HEK293 (cell line): ENCODE results near the gene PLA2G1B.

Experiments
- CTCF ChIA-PET: fragments of 350-600 bp; formaldehyde crosslinking; extraction: SDS; loops from one replicate; lab custom pipeline; 2021; ENCODE audit warnings: antibody characterized with exemption; lab: Yijun Ruan, JAX
- POLR2A ChIA-PET: fragments of 300-600 bp; formaldehyde crosslinking; extraction: SDS; loops from one replicate; lab custom pipeline; 2020; ENCODE audit warnings: antibody characterized with exemption, inconsistent platforms; lab: Yijun Ruan, JAX
- H3K27ac ChIP-seq: fragments of 200-500 bp; sonication (Bioruptor generic); 2 replicates; pipeline ENCODE4 v1.5.1; 2014; ENCODE audit warnings: low read depth, low read length, control low read depth, inconsistent platforms; ENCODE audit errors: extremely low read depth
- H3K36me3 ChIP-seq, 2 experiments: fragments of 200-500 bp in 1 of 2; sonication (Bioruptor generic) in 1 of 2; 1 replicate in 1 of 2; 2 replicates in 1 of 2; pipeline ENCODE4 v1.5.1; 2014 to 2017; ENCODE audit warnings: inconsistent platforms in 2 of 2, low read length in 2 of 2; ENCODE audit not compliant: control insufficient read depth in 2 of 2, insufficient read depth in 1 of 2
- H3K4me1 ChIP-seq: fragments of 200-500 bp; sonication (Bioruptor generic); 2 replicates; pipeline ENCODE4 v1.5.1; 2014; ENCODE audit warnings: mild to moderate bottlenecking, low read length, inconsistent platforms; ENCODE audit not compliant: control insufficient read depth, insufficient read depth
- H3K4me3 ChIP-seq: 2 replicates; pipeline ENCODE4 v1.5.1; 2011; ENCODE audit warnings: low read depth, mild to moderate bottlenecking, control low read depth, low read length, moderate library complexity
- H3K9me3 ChIP-seq: fragments of 200-500 bp; sonication (Bioruptor generic); 2 replicates; pipeline ENCODE4 v1.5.1; 2014; ENCODE audit warnings: low read depth, low read length, inconsistent platforms; ENCODE audit not compliant: control insufficient read depth, insufficient read depth
- BCL6B ChIP-seq: fragments of 450-650 bp; formaldehyde crosslinking; IDR thresholded peaks from 2 replicates; pipeline ENCODE4 v1.5.1; 2017; ENCODE audit warnings: missing biosample characterization, missing genetic modification characterization
- SP2 ChIP-seq: fragments of 450-650 bp; formaldehyde crosslinking; IDR thresholded peaks from 2 replicates; pipeline ENCODE4 v1.5.1; 2016; ENCODE audit warnings: missing biosample characterization, missing genetic modification characterization
- SP3 ChIP-seq: fragments of 450-650 bp; formaldehyde crosslinking; IDR thresholded peaks from 2 replicates; pipeline ENCODE4 v1.5.1; 2016; ENCODE audit warnings: missing biosample characterization, missing genetic modification characterization
- TRIM28 ChIP-seq: IDR thresholded peaks from 2 replicates; pipeline ENCODE4 v1.6.1; 2011; ENCODE audit warnings: low read length, control low read depth, borderline replicate concordance
- ZBTB48 ChIP-seq: fragments of 450-650 bp; formaldehyde crosslinking; IDR thresholded peaks from 2 replicates; pipeline ENCODE4 v1.5.1; 2016; ENCODE audit warnings: missing biosample characterization, missing genetic modification characterization
- ZFHX2 ChIP-seq: fragments of 450-650 bp; formaldehyde crosslinking; conservative IDR thresholded peaks from 2 replicates; pipeline ENCODE4 v1.5.1; 2016; ENCODE audit warnings: missing biosample characterization, missing genetic modification characterization
- ZNF148 ChIP-seq: fragments of 450-650 bp; formaldehyde crosslinking; IDR thresholded peaks from 2 replicates; pipeline ENCODE4 v1.5.0; 2017; ENCODE audit warnings: missing biosample characterization, missing genetic modification characterization, borderline replicate concordance
- ZNF16 ChIP-seq: fragments of 450-650 bp; formaldehyde crosslinking; IDR thresholded peaks from 2 replicates; pipeline ENCODE4 v1.5.1; 2016; ENCODE audit warnings: low read depth, missing biosample characterization, missing genetic modification characterization
- ZNF214 ChIP-seq: fragments of 450-650 bp; formaldehyde crosslinking; IDR thresholded peaks from 2 replicates; pipeline ENCODE4 v1.5.1; 2017; ENCODE audit warnings: missing biosample characterization, mild to moderate bottlenecking, missing genetic modification characterization, borderline replicate concordance
- ZNF266 ChIP-seq: fragments of 450-650 bp; formaldehyde crosslinking; IDR thresholded peaks from 2 replicates; pipeline ENCODE4 v1.5.1; 2016; ENCODE audit warnings: missing biosample characterization, missing genetic modification characterization, low read depth
- ZNF274 ChIP-seq, 2 experiments: fragments of 200-500 bp in 1 of 2; fragments of 450-650 bp in 1 of 2; sonication (Bioruptor generic) in 1 of 2; formaldehyde crosslinking in 1 of 2; IDR thresholded peaks; 2 replicates each; pipeline versions ENCODE4 v1.5.1 to v1.6.1; 2014 to 2016; ENCODE audit warnings: borderline replicate concordance in 1 of 2, inconsistent platforms in 1 of 2, low read length in 1 of 2, missing biosample characterization in 1 of 2, missing genetic modification characterization in 1 of 2
- ZNF280D ChIP-seq: fragments of 450-650 bp; formaldehyde crosslinking; IDR thresholded peaks from 2 replicates; pipeline ENCODE4 v1.5.1; 2016; ENCODE audit warnings: missing biosample characterization, missing genetic modification characterization
- ZNF341 ChIP-seq: fragments of 450-650 bp; formaldehyde crosslinking; IDR thresholded peaks from 2 replicates; pipeline ENCODE4; 2016; ENCODE audit warnings: low read depth, missing biosample characterization, missing genetic modification characterization
- ZNF366 ChIP-seq: fragments of 450-650 bp; formaldehyde crosslinking; conservative IDR thresholded peaks from 2 replicates; pipeline ENCODE4 v1.5.1; 2016; ENCODE audit warnings: missing biosample characterization, missing genetic modification characterization
- ZNF423 ChIP-seq: fragments of 450-650 bp; formaldehyde crosslinking; IDR thresholded peaks from 2 replicates; pipeline ENCODE4 v1.5.1; 2016; ENCODE audit warnings: missing biosample characterization, missing genetic modification characterization
- ZNF449 ChIP-seq: fragments of 450-650 bp; formaldehyde crosslinking; IDR thresholded peaks from 2 replicates; pipeline ENCODE4 v1.5.1; 2017; ENCODE audit warnings: missing biosample characterization, mild to moderate bottlenecking, missing genetic modification characterization, moderate library complexity
- ZNF521 ChIP-seq: fragments of 450-650 bp; formaldehyde crosslinking; IDR thresholded peaks from 2 replicates; pipeline ENCODE4 v1.5.1; 2017; ENCODE audit warnings: missing biosample characterization, mild to moderate bottlenecking, missing genetic modification characterization
- ZNF558 ChIP-seq: fragments of 450-650 bp; formaldehyde crosslinking; IDR thresholded peaks from 2 replicates; pipeline ENCODE4 v1.5.1; 2016; ENCODE audit warnings: missing biosample characterization, missing genetic modification characterization
- ZNF610 ChIP-seq: fragments of 450-650 bp; formaldehyde crosslinking; IDR thresholded peaks from 2 replicates; pipeline ENCODE4 v1.5.1; 2016; ENCODE audit warnings: missing biosample characterization, missing genetic modification characterization, borderline replicate concordance
- ZNF660 ChIP-seq: fragments of 450-650 bp; IDR thresholded peaks from 2 replicates; pipeline ENCODE4 v1.5.1; 2018; ENCODE audit warnings: missing biosample characterization, mild to moderate bottlenecking, missing genetic modification characterization
- ZNF677 ChIP-seq: fragments of 450-650 bp; IDR thresholded peaks from 2 replicates; pipeline ENCODE4 v1.5.0; 2018; ENCODE audit warnings: missing biosample characterization, mild to moderate bottlenecking, missing genetic modification characterization, moderate library complexity
- ZNF704 ChIP-seq: fragments of 450-650 bp; formaldehyde crosslinking; IDR thresholded peaks from 2 replicates; pipeline ENCODE4 v1.5.1; 2016; ENCODE audit warnings: missing biosample characterization, missing genetic modification characterization
- ZNF76 ChIP-seq: fragments of 450-650 bp; formaldehyde crosslinking; IDR thresholded peaks from 2 replicates; pipeline ENCODE4; 2016; ENCODE audit warnings: low read depth, missing biosample characterization, missing genetic modification characterization, borderline replicate concordance
- ZSCAN4 ChIP-seq: fragments of 450-650 bp; formaldehyde crosslinking; IDR thresholded peaks from 2 replicates; pipeline ENCODE4 v1.5.1; 2017; ENCODE audit warnings: missing biosample characterization, missing genetic modification characterization
- ZSCAN5A ChIP-seq: fragments of 450-650 bp; formaldehyde crosslinking; IDR thresholded peaks from 2 replicates; pipeline ENCODE4 v1.5.1; 2016; ENCODE audit warnings: missing biosample characterization, missing genetic modification characterization

Gene PLA2G1B

GRCh38 chr12:120356567-120357030 is 29.0 kb upstream of the PLA2G1B start:
- POLR2A ChIA-PET: interaction anchor here (0.8 to 0.9 kb wide), 2 partner anchors 10 to 81 kb away, joined by 3 read pairs; partner anchors contain the start of gene COX6A1
- Histone ChIP-seq H3K36me3 (peaks cover 38 to 86% of the 10 kb centered on the region in 2 experiments), H3K9me3 (no peaks in the 10 kb centered on the region), H3K4me3 (no peak overlapping the region), H3K27ac (no peak overlapping the region), H3K4me1 (no peaks in the 10 kb centered on the region)
- CTCF ChIA-PET: interaction anchor here (0.6 to 4.9 kb wide), 17 partner anchors 10 to 635 kb away, joined by 3 to 66 read pairs (median 4); no protein-coding TSS in a partner anchor
- TF ChIP-seq ZNF366 (peak; percentile 100), ZNF16 (tag by site-specific recombination) (no peak), ZNF76 (tag by site-specific recombination) (no peak), ZNF558 (tag by site-specific recombination) (no peak), ZNF214 (tag by site-specific recombination) (no peak), ZNF704 (tag by site-specific recombination) (no peak), SP3 (tag by site-specific recombination) (peak; percentile 51; the same call in 1 of the 2 replicates), ZNF677 (tag by site-specific recombination) (no peak), ZNF274 (IDR thresholded peaks at IDR 0.05; ENCODE audit: low read length) (no peak), ZNF274 (tag by site-specific recombination; IDR thresholded peaks at IDR 0.05; ENCODE audit: borderline replicate concordance) (no peak), ZNF449 (tag by site-specific recombination) (no peak), ZSCAN5A (tag by site-specific recombination) (no peak), ZNF660 (tag by site-specific recombination) (peak; percentile 82), SP2 (tag by site-specific recombination) (peak; percentile 48), ZNF148 (no peak), ZBTB48 (tag by site-specific recombination) (peak; percentile 97), ZNF266 (tag by site-specific recombination) (no peak), BCL6B (tag by site-specific recombination) (no peak), ZNF280D (tag by site-specific recombination) (no peak), ZNF423 (tag by site-specific recombination) (no peak), ZNF341 (tag by site-specific recombination) (0 out of 2 replicates have a peak, but pooled peaks have one; percentile 41), ZNF521 (tag by site-specific recombination) (no peak), TRIM28 (no peak), ZFHX2 (peak; percentile 96), ZNF610 (no peak), ZSCAN4 (no peak)
